SK-N-SH (cell line): Measurements from ENCODE around the gene NTPCR. TPM values are rescaled to one million over a fixed set of nuclear protein-coding genes. Genes with fewer than 3 reads are reported as not detected.

Experiments used
- CHD2 ChIP-seq: fragments of 150-350 bp; IDR thresholded peaks from 2 replicates; pipeline ENCODE4 v1.6.1; 2018; ENCODE audit warnings: low read length; ENCODE audit not compliant: partially characterized antibody
- CTCF ChIP-seq: fragments of 200-600 bp; sonication (generic); IDR thresholded peaks from 2 replicates; pipeline ENCODE4 v1.6.1; 2017; ENCODE audit warnings: antibody characterized with exemption, mild to moderate bottlenecking, moderate library complexity
- FOSL2 ChIP-seq: IDR thresholded peaks from 2 replicates; pipeline ENCODE4 v1.4.0; 2012; ENCODE audit warnings: low read depth, mild to moderate bottlenecking, moderate library complexity, borderline replicate concordance
- GATA2 ChIP-seq: sonication (generic); formaldehyde crosslinking; IDR thresholded peaks from 2 replicates; pipeline ENCODE4 v1.5.0; 2020; ENCODE audit warnings: mild to moderate bottlenecking, missing genetic modification reagents
- IRF3 ChIP-seq: fragments of 150-350 bp; IDR thresholded peaks from 2 replicates; pipeline ENCODE4 v1.6.1; 2016; ENCODE audit warnings: mild to moderate bottlenecking, low read depth, low read length
- JUND ChIP-seq: IDR thresholded peaks from 2 replicates; pipeline ENCODE4 v1.4.0; 2012
- MEF2A ChIP-seq: IDR thresholded peaks from 2 replicates; pipeline ENCODE4 v1.4.0; 2012; ENCODE audit warnings: low read depth, borderline replicate concordance
- PBX3 ChIP-seq: IDR thresholded peaks from 2 replicates; pipeline ENCODE4; 2012
- POLR2AphosphoS5 ChIP-seq: IDR thresholded peaks from 2 replicates; pipeline ENCODE4 v1.6.1; 2012; ENCODE audit warnings: low read depth, low read length
- RFX5 ChIP-seq: IDR thresholded peaks from 2 replicates; pipeline ENCODE4 v1.6.1; 2012; ENCODE audit warnings: mild to moderate bottlenecking, improper control_type of control experiment, low read length
- RXRA ChIP-seq: IDR thresholded peaks from 2 replicates; pipeline ENCODE4 v1.4.0; 2012; ENCODE audit warnings: low read depth, mild to moderate bottlenecking, borderline replicate concordance
- SIN3A ChIP-seq: IDR thresholded peaks from 2 replicates; pipeline ENCODE4 v1.6.1; 2012; ENCODE audit warnings: low read depth, mild to moderate bottlenecking, low read length, moderate library complexity, borderline replicate concordance
- TAF1 ChIP-seq: IDR thresholded peaks from 2 replicates; pipeline ENCODE4 v1.6.1; 2012; ENCODE audit warnings: low read depth, mild to moderate bottlenecking, low read length, moderate library complexity, borderline replicate concordance
- TCF12 ChIP-seq: IDR thresholded peaks from 2 replicates; pipeline ENCODE4 v1.4.0; 2012
- USF2 ChIP-seq: fragments of 150-350 bp; IDR thresholded peaks from 2 replicates; pipeline ENCODE4 v1.6.1; 2017; ENCODE audit warnings: antibody characterized with exemption, low read length, low read depth, borderline replicate concordance
- ZBTB33 ChIP-seq: IDR thresholded peaks from 2 replicates; pipeline ENCODE4 v1.4.0; 2012; ENCODE audit warnings: low read depth, borderline replicate concordance
- polyA plus RNA-seq, 3 experiments: library from polyadenylated mRNA; depleted of rRNA; stranded (reverse); fragments of >200 nt; gene quantifications; 2 replicates each; pipeline ENCODE4 v1.2.3, GENCODE V29; 2012

NTPCR gene
- polyA plus RNA-seq, 1 of the 3 experiments (the other 2 are of a cell fraction) = 20.8 TPM

- TF ChIP-seq FOSL2 (no peak), SIN3A (no peak), MEF2A (no peak), POLR2AphosphoS5 (peak; percentile 34; the same call in 1 of the 2 replicates), CTCF (no peak), JUND (no peak), TAF1 (no peak), GATA2 (peak; percentile 82), ZBTB33 (no peak), RXRA (no peak), RFX5 (no peak), PBX3 (no peak), CHD2 (peak; percentile 76), USF2 (no peak), IRF3 (no peak), TCF12 (peak; percentile 56; the same call in 1 of the 2 replicates)
These were observed 27.8 kb downstream of the NTPCR start (continued) for GRCh38 chr1:232978091-232978634.
